Stimulated activated CD4-positive, alpha-beta T cell treated with anti-CD3 and anti-CD28 coated beads, Interleukin-4, amount 100 ng/mL, for 24 hours (primary cell): ENCODE data around the gene DNAAF8.
"Not testable (repeated sequence)": the region's sequence is repeated elsewhere in the genome, so short reads cannot be mapped to it uniquely, and the experiment has no call there.

ENCODE experiments used
- DNase-seq: peaks from one replicate; pipeline ENCODE4 v3.0.0-alpha.2; 2020

Gene DNAAF8

DNA sequence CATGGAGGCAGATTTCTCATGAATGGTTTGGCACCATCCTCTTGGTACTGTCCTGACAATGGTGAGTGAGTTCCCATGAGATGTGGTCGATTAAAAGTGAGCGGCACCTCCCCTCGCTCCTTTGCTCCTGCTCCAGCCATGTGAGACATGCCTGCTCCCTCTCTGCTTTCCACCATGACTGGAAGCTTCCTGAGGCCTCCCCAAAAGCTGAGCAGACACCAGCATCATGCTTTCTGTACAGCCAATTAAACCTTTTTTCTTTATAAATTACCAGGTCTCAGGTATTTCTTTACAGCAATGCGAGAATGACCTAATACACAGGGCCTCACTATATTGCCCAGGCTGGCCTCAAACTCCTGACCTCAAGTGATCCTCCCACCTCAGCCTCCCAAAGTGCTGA lies 20.5 kb downstream of the DNAAF8 start:
- DNase-seq: no peak

DNA sequence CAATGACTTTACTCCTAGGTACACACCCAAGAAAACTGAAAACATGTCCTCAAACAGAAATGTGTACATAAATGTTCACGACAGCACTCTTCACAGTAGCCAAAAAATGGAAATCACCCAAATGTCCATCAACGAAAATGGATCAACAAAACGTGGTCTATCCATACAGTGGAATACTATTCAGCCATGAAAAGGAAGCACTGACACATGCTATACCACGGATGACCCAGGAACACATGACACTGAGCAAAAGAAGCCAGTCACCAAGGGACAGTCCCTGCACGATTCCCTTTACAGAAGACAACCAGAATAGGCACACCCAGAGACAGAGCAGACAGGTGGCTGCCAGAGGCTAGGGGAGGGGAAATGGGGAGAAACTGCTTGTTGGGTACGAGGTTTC lies 21.4 kb downstream of the DNAAF8 start:
- no peak for DNase-seq

- DNase-seq: no peak
Observed at GRCh38 chr16:4760221-4760910, 26.0 kb downstream of the DNAAF8 start.

GRCh38 chr16:4762205-4762604 lies 27.9 kb downstream of the DNAAF8 start:
- DNase-seq: no peak

GRCh38 chr16:4763791-4764190 lies 29.5 kb downstream of the DNAAF8 start:
- DNase-seq: no peak

- no peak for DNase-seq
Observed at GRCh38 chr16:4765511-4766474, 31.5 kb downstream of the DNAAF8 start.

GRCh38 chr16:4766875-4767628 lies 32.7 kb downstream of the DNAAF8 start, which contains the start of gene ZNF500:
ZNF500 (minus strand) TSS chr16:4767162; CDS start chr16:4765978, 1,184 bp downstream.
- DNase-seq: peak; percentile 98

- no peak for DNase-seq
Observed at GRCh38 chr16:4767872-4768548, 33.7 kb downstream of the DNAAF8 start.

DNA sequence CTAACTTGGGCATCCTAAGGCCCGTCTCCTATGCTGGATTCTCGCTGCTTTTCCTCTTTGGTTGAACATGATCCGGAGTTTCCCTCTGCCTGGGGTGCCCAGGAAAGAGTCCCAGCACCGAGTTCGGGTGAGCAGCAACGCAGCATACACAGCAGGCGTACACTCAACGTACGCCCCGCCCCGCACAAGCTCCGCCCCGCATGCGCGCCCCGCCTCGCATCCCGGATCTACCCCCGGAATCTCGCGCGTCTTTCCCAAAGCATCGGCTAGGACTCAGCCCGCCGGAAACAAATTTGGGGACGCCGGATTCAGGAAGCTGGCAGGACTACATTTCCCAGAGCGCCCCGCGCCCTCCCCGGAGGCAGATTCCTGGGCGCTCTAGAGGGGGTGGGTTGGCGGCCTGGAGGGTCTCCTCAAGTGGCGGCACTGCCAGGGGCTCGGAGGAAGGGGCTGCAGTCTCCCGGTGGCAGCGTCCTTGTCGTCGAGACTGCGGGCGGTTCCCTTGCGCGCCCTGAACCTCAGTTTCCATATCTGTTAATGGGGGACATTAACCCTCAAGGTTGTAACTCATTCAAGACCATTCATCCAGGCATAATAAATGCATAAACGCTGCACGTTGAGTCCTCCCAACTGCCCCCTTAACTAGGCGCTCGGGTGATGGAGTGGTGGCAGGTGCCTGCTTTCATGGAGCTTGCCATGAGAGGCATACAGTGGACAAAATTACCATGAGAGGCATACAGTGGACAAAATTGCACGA lies 34.4 kb downstream of the DNAAF8 start:
- peak; percentile 91 for DNase-seq

DNA sequence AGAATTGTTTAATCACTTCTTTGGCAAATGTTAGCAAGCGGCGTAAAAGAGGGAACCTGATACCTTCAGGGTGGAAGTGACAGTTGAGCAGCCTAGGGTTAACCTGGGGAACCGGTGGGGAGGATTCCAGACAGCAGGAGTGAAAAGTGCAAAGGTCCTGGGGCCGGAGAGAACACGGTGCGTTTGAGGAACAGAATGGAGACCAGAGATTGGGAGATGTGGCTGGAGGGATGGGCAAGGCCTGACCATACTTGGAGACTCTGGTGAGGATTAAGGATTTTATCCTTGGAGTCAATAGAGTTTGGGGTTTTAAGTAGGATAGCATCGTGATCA lies 34.9 kb downstream of the DNAAF8 start:
- DNase-seq: no peak

GRCh38 chr16:4771646-4772045 lies 37.3 kb downstream of the DNAAF8 start:
- no peak for DNase-seq

GRCh38 chr16:4772351-4772750 lies 38.0 kb downstream of the DNAAF8 start:
- no peak for DNase-seq

GRCh38 chr16:4775005-4775404 lies 40.7 kb downstream of the DNAAF8 start:
- no peak for DNase-seq

DNA sequence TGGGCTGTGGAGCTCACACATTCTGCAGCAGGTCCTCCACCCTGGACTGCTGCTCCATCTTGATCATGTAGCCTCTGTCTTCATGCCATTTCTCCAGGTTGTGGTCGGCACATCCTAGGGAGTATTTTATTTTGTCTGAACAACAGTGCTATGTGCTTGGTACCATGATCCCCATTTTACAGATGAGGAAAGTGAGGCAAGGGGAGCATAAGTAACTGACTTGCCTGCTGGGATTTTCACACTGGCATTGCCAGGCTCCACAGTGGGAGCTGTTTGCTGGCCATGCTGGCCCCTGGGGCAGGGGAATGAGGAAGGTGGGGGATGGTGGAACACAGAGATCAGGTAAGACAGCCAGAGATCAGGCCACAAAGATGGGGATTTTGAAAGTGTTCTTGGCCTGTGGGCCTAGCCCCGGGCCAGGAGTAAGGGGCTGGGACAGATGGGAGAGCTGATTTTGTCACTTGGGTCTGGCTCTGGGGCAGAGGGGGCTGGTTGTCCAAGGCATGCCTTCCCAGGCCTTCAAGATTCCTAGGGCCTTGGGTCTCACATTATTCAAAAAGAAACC lies 41.9 kb downstream of the DNAAF8 start:
- no peak for DNase-seq

DNA sequence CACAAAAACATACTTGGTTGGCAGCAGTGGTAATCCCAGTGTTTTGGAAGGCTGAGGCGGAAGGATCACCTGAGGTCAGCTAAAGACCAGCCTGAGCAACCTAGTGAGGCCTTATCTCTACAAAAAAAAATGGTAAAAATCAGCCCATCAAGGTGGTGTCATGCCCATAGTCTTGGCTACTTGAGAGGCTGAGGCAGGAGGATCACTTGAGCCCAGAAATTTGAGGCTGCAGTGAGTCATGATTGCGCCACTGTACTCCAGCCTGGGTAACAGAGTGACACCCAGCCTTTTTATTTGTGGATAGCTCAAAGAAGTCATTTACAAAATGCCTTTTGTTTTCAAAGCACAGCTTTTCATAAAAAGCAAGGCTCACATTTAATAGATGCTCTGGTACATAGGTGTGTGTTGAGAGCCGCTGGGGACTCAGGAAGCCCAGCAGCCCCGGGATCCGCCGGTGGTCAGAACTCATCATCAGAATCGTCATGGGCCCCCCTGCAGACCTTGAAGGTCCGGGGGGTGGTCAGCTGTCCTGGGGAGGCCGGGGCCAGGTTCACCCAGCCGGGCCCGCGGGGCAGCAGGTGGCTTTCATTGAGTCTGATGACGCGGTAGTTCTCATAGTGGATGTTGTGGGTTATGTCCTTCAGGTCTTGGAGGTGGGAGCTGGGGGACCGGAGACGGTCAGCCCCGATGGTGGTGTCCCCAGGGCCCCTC lies 43.2 kb downstream of the DNAAF8 start:
- no peak for DNase-seq

DNA sequence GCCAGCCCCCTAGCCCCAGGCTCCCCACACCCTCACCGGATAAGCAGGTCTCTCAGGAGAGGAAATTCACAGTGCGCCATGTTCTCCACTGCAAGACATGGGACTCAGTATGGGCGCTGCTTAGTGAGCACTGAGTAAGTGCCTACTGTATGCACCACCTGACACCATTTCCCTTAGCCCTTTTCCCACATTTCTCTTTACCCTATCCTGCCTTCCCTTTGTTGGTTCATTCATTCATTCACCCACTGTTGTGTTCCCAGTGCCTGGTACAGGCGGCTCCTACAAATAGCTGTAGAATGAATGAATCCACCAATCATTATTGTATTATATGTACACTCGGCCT lies 43.7 kb downstream of the DNAAF8 start:
- no peak for DNase-seq

DNA sequence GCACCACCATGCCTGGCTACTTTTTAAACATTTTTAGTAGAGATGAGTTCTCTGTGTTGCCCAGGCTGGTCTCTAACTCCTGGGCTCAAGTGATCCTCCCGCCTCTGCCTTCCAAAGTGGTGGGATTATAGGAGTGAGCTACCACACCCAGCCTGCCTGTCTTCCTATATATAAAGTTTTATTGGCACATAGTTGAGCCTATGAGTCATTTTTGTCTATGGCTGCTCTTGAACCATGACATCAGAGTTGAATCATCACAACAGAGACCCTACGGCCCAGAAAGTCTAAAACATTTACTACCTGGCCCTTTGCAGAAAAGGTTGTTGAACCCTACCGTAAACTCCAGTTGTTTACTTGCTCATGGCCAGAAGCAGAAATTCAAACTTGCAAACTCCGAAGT lies 45.9 kb downstream of the DNAAF8 start:
- DNase-seq: no peak

- no peak for DNase-seq
Observed at GRCh38 chr16:4783251-4783950, 49.1 kb downstream of the DNAAF8 start.

DNA sequence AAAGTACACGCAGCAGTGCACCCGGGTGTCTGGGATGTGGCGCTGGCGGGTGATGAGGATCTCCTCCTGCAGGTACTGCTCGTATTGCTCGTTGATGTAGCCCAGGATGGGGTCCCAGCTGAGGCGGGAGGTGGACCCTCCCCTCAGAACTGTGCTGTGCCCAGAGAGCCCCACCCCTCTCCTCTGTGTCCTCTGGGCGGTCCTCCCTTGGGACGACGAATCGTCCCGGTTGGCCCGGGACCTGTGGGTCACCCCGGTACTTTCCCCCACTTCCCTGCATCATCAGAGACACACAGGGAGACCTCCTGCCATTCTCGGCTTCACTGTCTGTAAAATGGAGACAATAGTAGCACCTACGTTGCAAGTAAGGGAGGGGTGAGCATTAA lies 49.6 kb downstream of the DNAAF8 start:
- no peak for DNase-seq

DNA sequence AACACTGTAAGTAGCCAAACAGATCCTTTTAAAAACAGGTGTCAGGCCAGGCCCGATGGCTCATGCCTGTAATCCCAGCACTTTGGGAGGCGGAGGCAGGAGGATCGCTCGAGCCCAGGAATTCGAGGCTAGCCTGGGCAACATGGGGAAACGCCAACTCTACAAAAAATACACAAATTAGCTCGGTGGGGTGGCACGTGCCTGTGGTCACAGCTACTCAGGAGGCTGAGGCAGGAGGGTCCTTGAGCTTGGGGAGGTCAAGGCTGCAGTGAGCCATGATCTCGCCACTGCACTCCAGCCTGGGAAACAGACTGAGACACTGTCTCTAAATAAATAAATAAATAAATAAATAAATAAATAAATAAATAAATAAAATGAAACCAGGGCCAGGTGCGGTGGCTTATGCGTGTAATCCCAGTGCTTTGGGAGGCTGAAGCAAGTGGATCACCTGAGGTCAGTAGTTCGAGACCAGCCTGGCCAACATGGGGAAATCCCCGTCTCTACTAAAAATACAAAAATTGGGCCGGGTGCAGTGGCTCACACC lies 50.2 kb downstream of the DNAAF8 start:
- DNase-seq: not testable (repeated sequence)
